SU-DHL-6 (cell line): ENCODE measurements around the gene RGCC.

Experiments used
- H2AFZ ChIP-seq: fragments of 200-600 bp; sonication (generic); 2 replicates; pipeline ENCODE4 v1.6.1; 2014; ENCODE audit warnings: low read depth, mild to moderate bottlenecking, moderate library complexity, mixed read lengths, antibody characterized with exemption, low read length; ENCODE audit not compliant: severe bottlenecking
- H3F3A ChIP-seq: fragments of 200-600 bp; shearing (Covaris generic); 2 replicates; pipeline ENCODE4 v1.6.0; 2016; ENCODE audit warnings: antibody characterized with exemption, mild to moderate bottlenecking; ENCODE audit not compliant: insufficient read depth
- H3K27ac ChIP-seq: fragments of 200-600 bp; sonication (generic); 2 replicates; pipeline ENCODE4 v1.5.1; 2016; ENCODE audit warnings: low read depth, mild to moderate bottlenecking, low read length, moderate library complexity, mixed read lengths
- H3K27me3 ChIP-seq: fragments of 200-600 bp; sonication (generic), shearing (Covaris generic); 2 replicates; pipeline ENCODE4 v1.6.0; 2014; ENCODE audit warnings: mild to moderate bottlenecking, low read length
- H3K36me3 ChIP-seq: fragments of 200-600 bp; sonication (generic); 2 replicates; pipeline ENCODE4 v1.6.1; 2014; ENCODE audit warnings: mild to moderate bottlenecking, low read length, mixed read lengths
- H3K4me2 ChIP-seq: fragments of 300-600, 200-600 bp; shearing (Covaris generic), sonication (generic); 2 replicates; pipeline ENCODE4 v1.6.0; 2014; ENCODE audit warnings: low read length, low read depth, mild to moderate bottlenecking; ENCODE audit not compliant: poor library complexity, severe bottlenecking
- H3K4me3 ChIP-seq: fragments of 200-600 bp; sonication (generic); 2 replicates; pipeline ENCODE4 v1.5.1; 2014; ENCODE audit warnings: antibody characterized with exemption, low read length, mild to moderate bottlenecking, mixed read lengths; ENCODE audit not compliant: insufficient read depth, poor library complexity, severe bottlenecking
- H3K79me2 ChIP-seq: fragments of 200-600 bp; sonication (generic); 2 replicates; pipeline ENCODE4 v1.6.1; 2014; ENCODE audit warnings: mild to moderate bottlenecking, low read length, moderate library complexity; ENCODE audit not compliant: insufficient read depth
- H3K9ac ChIP-seq: fragments of 200-600 bp; sonication (generic); 2 replicates; pipeline ENCODE4 v1.7.0; 2014; ENCODE audit warnings: mild to moderate bottlenecking, low read length
- H3K9me2 ChIP-seq: fragments of 200-600 bp; sonication (generic); replicated peaks from 2 replicates; pipeline ENCODE4 v1.6.1; 2014; ENCODE audit warnings: low read length; ENCODE audit not compliant: insufficient read depth
- H3K9me3 ChIP-seq: fragments of 200-600 bp; sonication (generic); 2 replicates; pipeline ENCODE4 v1.6.1; 2014; ENCODE audit warnings: low read length, mixed read lengths; ENCODE audit not compliant: insufficient read depth
- H4K20me1 ChIP-seq: fragments of 200-600 bp; sonication (generic); 2 replicates; pipeline ENCODE4 v1.6.1; 2014; ENCODE audit warnings: low read depth, mild to moderate bottlenecking, antibody characterized with exemption, low read length, moderate library complexity, mixed read lengths
- CTCF ChIP-seq: fragments of 200-600 bp; sonication (generic); IDR thresholded peaks from one replicate; pipeline ENCODE4 v1.5.1; 2017; ENCODE audit warnings: antibody characterized with exemption, mild to moderate bottlenecking, low read length, moderate library complexity; ENCODE audit not compliant: insufficient read depth, poor library complexity, severe bottlenecking
- EZH2phosphoT487 ChIP-seq: fragments of 200-600 bp; sonication (generic), shearing (Covaris generic); conservative IDR thresholded peaks from 2 replicates; pipeline ENCODE4 v1.6.1; 2018; ENCODE audit warnings: mild to moderate bottlenecking, antibody characterized with exemption, low read length, moderate library complexity, mixed read lengths

Gene RGCC

GRCh38 chr13:41516760-41517159 is 59.4 kb downstream of the RGCC start:
- no peaks in the 10 kb centered on the region for H3K9me3 ChIP-seq
- no peaks in the 10 kb centered on the region for H4K20me1 ChIP-seq
- no peak overlapping the region for H3K4me3 ChIP-seq
- H3K9me2 ChIP-seq, result no peaks in the 10 kb centered on the region
- no peaks in the 10 kb centered on the region for H3K27me3 ChIP-seq
- H3K27ac ChIP-seq, result no peak overlapping the region
- H3K79me2 ChIP-seq, result no peaks in the 10 kb centered on the region
- TF ChIP-seq EZH2phosphoT487 (no peak), CTCF (no peak)
- no peaks in the 10 kb centered on the region for H3F3A ChIP-seq
- no peak overlapping the region for H3K9ac ChIP-seq
- H2AFZ ChIP-seq, result no peak overlapping the region
- H3K36me3 ChIP-seq, result no peaks in the 10 kb centered on the region
- H3K4me2 ChIP-seq, result no peak overlapping the region

GRCh38 chr13:41520016-41520659 is 62.8 kb downstream of the RGCC start:
- Histone ChIP-seq H3K27ac (no peak overlapping the region), H3K9me3 (no peaks in the 10 kb centered on the region), H3K36me3 (no peaks in the 10 kb centered on the region), H3K9ac (no peak overlapping the region), H3K4me3 (no peak overlapping the region), H2AFZ (no peak overlapping the region), H4K20me1 (no peaks in the 10 kb centered on the region), H3K79me2 (no peaks in the 10 kb centered on the region), H3K9me2 (no peaks in the 10 kb centered on the region), H3F3A (no peaks in the 10 kb centered on the region; the same call in 1 of the 2 replicates), H3K27me3 (no peaks in the 10 kb centered on the region), H3K4me2 (no peak overlapping the region)
- TF ChIP-seq CTCF (no peak), EZH2phosphoT487 (no peak)
